PC-3 (cell line): ENCODE results near the gene LRFN4. TPM values are rescaled to one million over a fixed set of nuclear protein-coding genes. Genes with fewer than 3 reads are reported as not detected.

Source experiments
- ATAC-seq: fragments of 200-7000 bp; cut with Tn5 transposase; 2 replicates; pipeline ENCODE4 v1.9.1; 2020; ENCODE audit warnings: mild to moderate bottlenecking, moderate library complexity
- BruUV-seq: library from RNA; stranded (reverse); fragments of 400-500 nt; replicated peaks from 2 replicates; lab custom pipeline; 2021; lab: Mats Ljungman, UMichigan
- CTCF ChIA-PET: fragments of 300-600 bp; sonication (Branson Sonifier 250); formaldehyde crosslinking; loops from one replicate; lab custom pipeline; 2022; ENCODE audit warnings: antibody characterized with exemption; lab: Charles Lee
- POLR2A ChIA-PET: fragments of 300-600 bp; sonication (Branson Sonifier 250); formaldehyde crosslinking; loops from one replicate; lab custom pipeline; 2022; ENCODE audit warnings: antibody characterized with exemption; ENCODE audit not compliant: unreplicated experiment; lab: Charles Lee
- DNase-seq: peaks from one replicate; pipeline ENCODE4 v3.0.0-alpha.2; 2015
- H2AFZ ChIP-seq: fragments of 300-600 bp; sonication (generic); 2 replicates; pipeline ENCODE4 v1.6.0; 2016; ENCODE audit warnings: antibody characterized with exemption, low read length
- H3F3A ChIP-seq: fragments of 300-600 bp; sonication (generic); one replicate; pipeline ENCODE4 v1.6.0; 2017; ENCODE audit warnings: antibody characterized with exemption, low read length, control low read depth, mild to moderate bottlenecking; ENCODE audit not compliant: unreplicated experiment
- H3K27ac ChIP-seq: fragments of 300-600 bp; sonication (generic); 2 replicates; pipeline ENCODE4 v1.5.1; 2016; ENCODE audit warnings: mild to moderate bottlenecking, low read length
- H3K27me3 ChIP-seq: fragments of 300-600 bp; sonication (generic); 2 replicates; pipeline ENCODE4 v1.6.1; 2016; ENCODE audit warnings: low read length, mixed read lengths
- H3K36me3 ChIP-seq: fragments of 300-600 bp; sonication (generic); 2 replicates; pipeline ENCODE4 v1.6.1; 2016; ENCODE audit warnings: low read depth, mixed run types, low read length, mixed read lengths
- H3K4me1 ChIP-seq: fragments of 300-600 bp; sonication (generic); 2 replicates; pipeline ENCODE4 v1.5.1; 2016; ENCODE audit warnings: low read length; ENCODE audit not compliant: insufficient read depth
- H3K4me2 ChIP-seq: fragments of 300-600 bp; sonication (generic); 2 replicates; pipeline ENCODE4 v1.6.0; 2016; ENCODE audit warnings: low read length
- H3K4me3 ChIP-seq: fragments of 300-600 bp; sonication (generic); 2 replicates; pipeline ENCODE4 v1.5.1; 2016; ENCODE audit warnings: mild to moderate bottlenecking, low read length, mixed read lengths
- H3K79me2 ChIP-seq: fragments of 300-600 bp; sonication (generic); 2 replicates; pipeline ENCODE4 v1.6.1; 2017; ENCODE audit warnings: low read length, mixed read lengths
- H3K9ac ChIP-seq: fragments of 300-600 bp; sonication (generic); 2 replicates; pipeline ENCODE4 v1.6.0; 2016; ENCODE audit warnings: mild to moderate bottlenecking, low read length
- H3K9me2 ChIP-seq: fragments of 300-600 bp; sonication (generic); replicated peaks from 2 replicates; pipeline ENCODE4 v1.6.1; 2016; ENCODE audit warnings: mixed run types, low read length, mixed read lengths
- H3K9me3 ChIP-seq: fragments of 300-600 bp; sonication (generic); 2 replicates; pipeline ENCODE4 v1.6.1; 2016; ENCODE audit warnings: low read length, mixed read lengths
- H4K20me1 ChIP-seq: fragments of 300-600 bp; sonication (generic); 2 replicates; pipeline ENCODE4 v1.6.1; 2016; ENCODE audit warnings: low read length, mixed read lengths
- EZH2 ChIP-seq: fragments of 300-600 bp; sonication (generic); IDR thresholded peaks from one replicate; pipeline ENCODE4 v1.6.1; 2017; ENCODE audit warnings: antibody characterized with exemption, mild to moderate bottlenecking, low read length; ENCODE audit not compliant: unreplicated experiment
- EZH2phosphoT487 ChIP-seq: fragments of 300-600 bp; sonication (generic); IDR thresholded peaks from 2 replicates; pipeline ENCODE4 v1.6.1; 2018; ENCODE audit warnings: mild to moderate bottlenecking, antibody characterized with exemption, low read length, borderline replicate concordance
- intact Hi-C: fragments of 100-400 bp; cut with micrococcal nuclease; formaldehyde crosslinking; loops from 2 replicates; pipeline ENCODE4 v1.9.0; 2023
- total RNA-seq: library from RNA; depleted of rRNA; stranded (reverse); fragments of >200 nt; gene quantifications from 2 replicates; pipeline ENCODE4 v1.2.3, GENCODE V29; 2014
- TF ChIP-seq, protein P1 (sequence below): fragments of 300-600 bp; sonication (generic); conservative IDR thresholded peaks from 2 replicates; pipeline ENCODE4 v1.5.1; 2017; ENCODE audit warnings: antibody characterized with exemption, low read depth, mild to moderate bottlenecking, low read length

Gene LRFN4
- total RNA-seq, 1 experiment from 2014 or later, result 64.4 TPM

DNA sequence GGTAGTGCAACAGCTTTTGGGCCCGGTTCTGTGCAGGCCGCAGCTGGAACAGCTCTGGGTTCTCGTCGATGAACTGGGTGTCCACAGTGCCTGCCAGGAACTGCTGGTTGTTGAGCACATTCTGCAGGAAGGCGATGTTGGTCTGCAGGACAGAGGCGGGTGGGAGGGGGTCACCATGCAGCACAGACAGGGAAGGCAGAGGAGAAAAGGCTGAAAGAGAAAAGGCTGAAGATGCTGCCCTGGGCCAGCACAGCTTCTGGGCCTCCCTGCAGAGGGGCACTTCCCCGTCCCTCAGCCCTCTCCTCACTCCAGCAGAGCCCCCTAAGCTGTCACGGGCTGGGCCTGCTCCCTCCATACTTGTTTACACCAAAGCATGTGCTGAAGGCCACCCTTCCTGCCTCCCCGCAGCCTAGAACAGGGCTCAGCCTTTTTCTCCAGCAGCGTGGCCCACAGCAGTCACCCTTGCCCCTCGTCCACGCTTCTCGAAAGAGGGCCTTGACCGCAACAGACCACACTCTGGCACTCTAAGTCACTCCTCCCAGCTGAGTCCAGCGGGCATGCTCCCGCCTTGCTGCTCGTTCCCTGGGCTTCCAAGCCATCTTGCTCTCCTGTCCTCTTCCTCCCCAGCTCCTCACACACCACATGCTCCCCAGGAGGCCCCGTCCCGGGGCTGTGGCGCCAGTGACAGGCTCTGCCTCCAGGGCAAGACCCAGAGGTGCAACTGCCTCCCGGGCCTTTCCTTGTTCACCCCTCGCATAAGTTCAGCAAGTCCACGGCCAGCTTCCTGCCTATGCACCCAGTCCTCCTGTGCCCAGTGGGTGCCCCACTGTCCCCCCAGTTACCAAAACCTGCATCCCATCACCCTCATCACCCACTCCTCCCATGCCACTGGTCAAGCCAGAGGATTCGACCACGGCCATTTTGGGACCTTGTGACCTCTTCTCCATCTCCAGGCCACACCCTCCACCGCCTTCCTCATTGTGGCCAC is 3.3 kb upstream of the LRFN4 start:
- no peak for TF ChIP-seq EZH2
- TF ChIP-seq, protein P1, sequence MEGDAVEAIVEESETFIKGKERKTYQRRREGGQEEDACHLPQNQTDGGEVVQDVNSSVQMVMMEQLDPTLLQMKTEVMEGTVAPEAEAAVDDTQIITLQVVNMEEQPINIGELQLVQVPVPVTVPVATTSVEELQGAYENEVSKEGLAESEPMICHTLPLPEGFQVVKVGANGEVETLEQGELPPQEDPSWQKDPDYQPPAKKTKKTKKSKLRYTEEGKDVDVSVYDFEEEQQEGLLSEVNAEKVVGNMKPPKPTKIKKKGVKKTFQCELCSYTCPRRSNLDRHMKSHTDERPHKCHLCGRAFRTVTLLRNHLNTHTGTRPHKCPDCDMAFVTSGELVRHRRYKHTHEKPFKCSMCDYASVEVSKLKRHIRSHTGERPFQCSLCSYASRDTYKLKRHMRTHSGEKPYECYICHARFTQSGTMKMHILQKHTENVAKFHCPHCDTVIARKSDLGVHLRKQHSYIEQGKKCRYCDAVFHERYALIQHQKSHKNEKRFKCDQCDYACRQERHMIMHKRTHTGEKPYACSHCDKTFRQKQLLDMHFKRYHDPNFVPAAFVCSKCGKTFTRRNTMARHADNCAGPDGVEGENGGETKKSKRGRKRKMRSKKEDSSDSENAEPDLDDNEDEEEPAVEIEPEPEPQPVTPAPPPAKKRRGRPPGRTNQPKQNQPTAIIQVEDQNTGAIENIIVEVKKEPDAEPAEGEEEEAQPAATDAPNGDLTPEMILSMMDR, result no peak
- TF ChIP-seq EZH2phosphoT487, result no peak
- Histone ChIP-seq H3K27ac (no peak overlapping the region), H3F3A (no peaks in the 10 kb centered on the region), H3K9ac (no peak overlapping the region), H4K20me1 (no peaks in the 10 kb centered on the region), H3K4me2 (no peak overlapping the region), H2AFZ (no peak overlapping the region), H3K9me3 (no peaks in the 10 kb centered on the region), H3K27me3 (no peaks in the 10 kb centered on the region), H3K36me3 (no peaks in the 10 kb centered on the region), H3K4me3 (no peak overlapping the region), H3K9me2 (no peaks in the 10 kb centered on the region), H3K79me2 (peaks cover 14% of the 10 kb centered on the region), H3K4me1 (peaks cover 17% of the 10 kb centered on the region)
- POLR2A ChIA-PET, result no interaction called here
- intact Hi-C loops, result no loop called here
- ATAC-seq, result no peak
- BruUV-seq, result no TSS peak
- CTCF ChIA-PET, result no interaction called here
- no peak for DNase-seq

DNA sequence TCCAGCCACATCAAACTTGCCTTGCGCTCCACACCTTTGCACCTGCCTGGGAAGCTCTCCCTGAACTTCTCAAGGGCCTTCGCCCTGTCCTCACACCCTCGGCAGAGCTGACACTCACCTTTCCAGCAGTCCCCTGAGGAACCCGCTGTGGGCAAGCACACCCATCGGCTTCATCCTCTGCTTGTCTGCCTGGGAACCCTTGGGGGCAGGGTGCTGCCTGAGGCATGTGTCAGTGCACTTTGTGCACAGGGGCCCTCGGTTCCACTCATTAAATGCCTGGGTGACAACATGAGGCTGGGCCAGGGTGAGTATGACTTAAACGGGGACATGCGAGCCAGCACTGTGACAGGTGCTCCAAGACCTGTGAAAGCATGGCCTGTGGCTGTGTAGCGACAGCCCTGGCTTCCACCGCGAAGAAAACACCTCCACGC is 2.6 kb upstream of the LRFN4 start:
- Histone ChIP-seq H3K27me3 (no peaks in the 10 kb centered on the region), H3K9me2 (no peaks in the 10 kb centered on the region), H3K36me3 (no peaks in the 10 kb centered on the region; the same call in 1 of the 2 replicates), H3K79me2 (peaks cover 22% of the 10 kb centered on the region), H3F3A (no peaks in the 10 kb centered on the region), H3K9me3 (no peaks in the 10 kb centered on the region), H3K9ac (no peak overlapping the region), H3K4me1 (peaks cover 17% of the 10 kb centered on the region), H4K20me1 (no peaks in the 10 kb centered on the region), H3K27ac (no peak overlapping the region), H2AFZ (no peak overlapping the region), H3K4me3 (no peak overlapping the region), H3K4me2 (no peak overlapping the region)
- ChIA-PET POLR2A (no interaction called here), CTCF (no interaction called here)
- no TSS peak for BruUV-seq
- TF ChIP-seq EZH2phosphoT487 (no peak), EZH2 (no peak)
- TF ChIP-seq, protein P1, result no peak
- no peak for DNase-seq
- ATAC-seq, result no peak
- intact Hi-C loops, result no loop called here
